ENCODE results near the gene PLCL2.

The PLCL2 gene

DNA sequence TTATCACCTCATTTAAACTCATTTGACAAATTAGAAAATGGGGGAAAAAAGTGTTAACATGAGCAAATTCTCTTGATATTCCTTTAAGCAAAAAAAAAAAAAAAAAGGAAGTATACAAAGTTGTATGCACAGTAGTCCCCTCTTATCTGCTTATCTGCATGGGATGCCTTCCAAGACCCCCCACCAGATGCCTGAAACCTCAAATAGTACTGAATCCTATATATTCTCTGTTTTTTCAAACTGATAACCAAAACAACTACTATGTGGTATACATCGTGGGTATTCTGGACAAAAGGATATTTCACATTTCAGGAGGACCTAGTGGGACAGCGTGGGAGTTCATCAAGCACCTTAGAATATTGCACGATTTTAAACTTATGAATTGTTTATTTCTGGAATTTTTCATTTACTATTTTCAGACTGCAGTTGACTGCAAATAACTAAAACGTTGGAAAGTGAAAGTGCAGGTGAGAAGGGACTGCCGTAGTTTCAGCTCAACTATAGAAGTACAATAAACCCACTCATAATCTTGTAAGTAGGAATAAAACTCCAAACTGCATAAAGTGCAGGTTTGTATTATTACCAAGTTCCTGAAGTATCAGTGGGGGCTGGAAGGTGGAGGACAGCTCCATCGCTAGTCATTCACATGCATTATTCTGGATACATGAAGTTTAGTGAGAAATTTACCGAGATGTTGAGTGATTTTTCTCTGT is 43.6 kb upstream of the PLCL2 start:
- TF ChIP-seq, protein P1, sequence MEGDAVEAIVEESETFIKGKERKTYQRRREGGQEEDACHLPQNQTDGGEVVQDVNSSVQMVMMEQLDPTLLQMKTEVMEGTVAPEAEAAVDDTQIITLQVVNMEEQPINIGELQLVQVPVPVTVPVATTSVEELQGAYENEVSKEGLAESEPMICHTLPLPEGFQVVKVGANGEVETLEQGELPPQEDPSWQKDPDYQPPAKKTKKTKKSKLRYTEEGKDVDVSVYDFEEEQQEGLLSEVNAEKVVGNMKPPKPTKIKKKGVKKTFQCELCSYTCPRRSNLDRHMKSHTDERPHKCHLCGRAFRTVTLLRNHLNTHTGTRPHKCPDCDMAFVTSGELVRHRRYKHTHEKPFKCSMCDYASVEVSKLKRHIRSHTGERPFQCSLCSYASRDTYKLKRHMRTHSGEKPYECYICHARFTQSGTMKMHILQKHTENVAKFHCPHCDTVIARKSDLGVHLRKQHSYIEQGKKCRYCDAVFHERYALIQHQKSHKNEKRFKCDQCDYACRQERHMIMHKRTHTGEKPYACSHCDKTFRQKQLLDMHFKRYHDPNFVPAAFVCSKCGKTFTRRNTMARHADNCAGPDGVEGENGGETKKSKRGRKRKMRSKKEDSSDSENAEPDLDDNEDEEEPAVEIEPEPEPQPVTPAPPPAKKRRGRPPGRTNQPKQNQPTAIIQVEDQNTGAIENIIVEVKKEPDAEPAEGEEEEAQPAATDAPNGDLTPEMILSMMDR (IDR thresholded peaks at IDR 0.05; ENCODE audit: insufficient read depth, missing control alignments) = no peak
- DNase-seq (ENCODE audit: insufficient read length, low spot score) (no peak), FAIRE-seq (no peak)

DNA sequence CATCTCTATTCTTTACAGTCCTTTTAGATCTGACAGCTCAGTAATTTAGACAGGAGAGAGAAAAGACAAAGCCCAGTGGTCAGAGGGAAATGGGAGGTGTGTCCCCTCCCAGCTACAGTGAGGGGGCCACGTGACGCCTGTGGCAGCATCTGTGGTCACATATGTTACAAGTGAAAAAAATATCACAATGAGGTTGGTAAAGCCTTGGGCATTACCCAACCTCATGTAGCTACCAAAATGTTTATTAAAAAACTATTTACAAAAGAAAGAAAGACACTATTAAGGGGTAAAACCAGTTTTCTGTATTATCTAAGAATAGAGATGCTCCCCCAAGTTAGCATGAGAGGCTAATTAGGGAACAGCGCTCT is 42.9 kb upstream of the PLCL2 start:
- no peak for DNase-seq (ENCODE audit: insufficient read length, low spot score)
- FAIRE-seq = no peak
- TF ChIP-seq, protein P1 (IDR thresholded peaks at IDR 0.05; ENCODE audit: insufficient read depth, missing control alignments) = no peak

DNA sequence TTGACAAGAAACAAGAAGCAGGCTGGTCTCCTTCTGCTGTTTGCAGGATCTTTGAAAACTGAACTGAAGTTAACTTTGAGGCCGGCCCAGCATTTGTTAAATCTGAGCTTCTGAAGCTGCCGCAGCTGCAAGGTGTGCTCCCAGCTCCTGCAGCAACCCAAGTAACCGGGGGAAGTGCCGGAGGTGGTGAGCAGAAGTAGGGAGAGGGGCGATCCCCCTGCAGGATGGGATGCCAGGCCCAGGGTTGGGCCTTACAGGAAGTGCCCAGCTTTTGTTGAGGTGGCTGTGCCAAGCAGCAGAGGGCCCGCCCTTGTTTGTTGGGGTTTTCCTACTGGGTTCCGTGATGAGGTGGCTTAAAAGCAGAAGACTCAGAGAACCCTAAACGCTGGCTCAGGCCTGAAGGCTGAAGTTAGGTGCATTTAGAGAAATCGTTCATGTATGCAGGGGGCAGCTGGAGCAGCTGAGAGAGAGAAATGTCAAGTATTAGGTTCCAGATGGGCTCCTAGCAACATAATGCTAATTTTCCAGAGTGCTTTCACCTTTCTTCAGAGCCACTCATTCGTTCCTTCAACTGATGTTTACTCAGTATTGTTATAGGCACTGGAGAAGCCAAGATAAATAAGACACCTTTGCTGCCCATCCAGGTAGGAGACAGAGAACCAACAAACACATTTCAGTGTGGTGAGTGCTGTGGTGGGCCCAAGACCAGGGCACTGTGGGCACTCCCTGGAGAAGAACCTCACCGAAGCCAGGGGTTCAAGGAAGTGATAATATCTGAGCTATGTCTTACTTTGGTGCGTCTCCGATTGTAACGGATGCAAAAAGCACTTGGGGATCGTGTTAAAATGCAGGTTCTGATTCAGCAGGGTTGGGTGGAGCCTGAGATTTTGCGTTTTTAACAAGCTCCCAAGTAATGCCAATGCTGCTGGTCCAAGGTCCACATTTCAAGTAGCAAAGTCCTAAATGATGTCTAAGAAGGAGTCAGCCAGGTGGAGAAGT is 42.2 kb upstream of the PLCL2 start:
- TF ChIP-seq, protein P1 (IDR thresholded peaks at IDR 0.05; ENCODE audit: insufficient read depth, missing control alignments) = no peak
- DNase-seq (ENCODE audit: insufficient read length, low spot score) (no peak), FAIRE-seq (no peak)

DNA sequence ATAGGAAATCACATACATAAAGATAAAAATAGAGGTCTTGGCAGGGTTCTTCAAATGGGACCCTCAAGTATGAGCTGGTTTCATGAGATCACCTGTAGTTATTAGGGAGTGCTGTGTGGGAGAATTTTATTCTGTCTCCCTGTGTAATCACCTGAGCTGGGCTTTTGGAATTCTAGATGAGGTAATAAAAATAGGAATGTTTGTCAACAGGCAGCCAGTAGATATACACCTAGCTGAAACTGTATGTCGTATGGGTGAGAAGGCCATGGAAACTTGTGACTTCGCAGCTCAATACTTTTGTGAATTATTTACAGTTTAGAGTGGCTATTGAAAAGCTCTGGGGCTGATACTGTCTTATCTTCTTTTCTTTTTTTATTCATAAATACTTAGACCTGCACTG is 40.5 kb upstream of the PLCL2 start:
- DNase-seq (ENCODE audit: insufficient read length, low spot score) (no peak), FAIRE-seq (no peak)
- TF ChIP-seq, protein P1 (IDR thresholded peaks at IDR 0.05; ENCODE audit: insufficient read depth, missing control alignments) = no peak

DNA sequence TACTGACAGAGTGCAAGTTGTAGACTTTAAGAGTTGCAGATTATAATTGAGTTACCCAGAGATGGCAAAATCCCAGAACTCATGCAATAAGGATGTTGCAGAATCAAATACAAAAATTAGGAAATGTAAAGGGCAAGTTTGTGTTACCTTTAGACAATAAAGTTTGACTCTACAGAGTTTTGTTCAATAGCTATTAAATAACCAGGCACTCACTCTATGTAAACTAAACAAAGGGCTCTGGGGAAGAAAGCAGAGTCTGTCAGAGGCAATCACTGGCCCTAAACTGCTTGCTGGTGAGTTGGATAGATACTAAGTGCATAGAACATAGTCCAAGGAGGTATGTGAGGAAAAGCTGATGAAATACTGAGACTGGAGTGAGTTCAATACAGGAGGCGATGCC is 40.0 kb upstream of the PLCL2 start:
- no peak for FAIRE-seq
- TF ChIP-seq, protein P1 (IDR thresholded peaks at IDR 0.05; ENCODE audit: insufficient read depth, missing control alignments) = no peak

DNA sequence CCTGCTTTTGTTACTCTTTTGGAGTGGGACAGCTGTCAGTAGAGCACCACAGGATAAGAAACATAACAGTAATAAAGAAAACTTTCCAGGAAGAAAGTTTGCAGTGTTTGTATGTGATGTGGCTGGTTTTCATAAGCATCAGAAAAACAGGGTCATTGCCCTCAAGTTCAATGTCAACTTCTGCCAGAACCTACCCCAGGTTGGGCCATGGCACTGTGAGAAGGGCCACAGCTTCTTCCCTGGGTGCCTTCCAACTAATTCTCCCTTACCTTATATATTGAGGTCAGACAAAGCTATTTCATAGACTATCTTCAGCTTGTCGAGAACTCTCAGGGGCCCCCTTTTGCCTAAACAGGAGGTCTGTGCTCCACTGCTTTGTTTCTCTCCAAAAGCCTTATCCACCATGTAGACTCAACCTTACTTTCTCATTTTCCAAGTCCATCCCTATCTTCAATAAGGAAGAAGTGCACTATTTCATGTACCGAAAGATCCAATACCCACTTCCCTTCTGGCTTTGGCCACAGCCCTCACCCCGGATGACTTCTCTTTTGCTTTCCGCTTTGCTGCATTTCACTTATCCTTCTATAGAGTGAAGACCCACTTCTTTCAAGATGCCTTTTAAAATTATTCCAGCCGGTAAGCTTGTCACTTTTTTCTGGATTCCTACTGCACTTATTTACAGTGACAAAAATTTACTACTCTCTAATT is 38.2 kb upstream of the PLCL2 start:
- FAIRE-seq (no peak), DNase-seq (ENCODE audit: insufficient read length, low spot score) (no peak)

More for the DNA sequence above, 40.0 kb upstream of the PLCL2 start:
- DNase-seq (ENCODE audit: insufficient read length, low spot score) = no peak

More for the DNA sequence above, 38.2 kb upstream of the PLCL2 start:
- TF ChIP-seq, protein P1 (IDR thresholded peaks at IDR 0.05; ENCODE audit: insufficient read depth, missing control alignments) = no peak

Data from D721Med (cell line).